ENCODE measurements around the gene ART1. TPM values are rescaled to one million over a fixed set of nuclear protein-coding genes. Genes with fewer than 3 reads are reported as not detected.

ART1 gene
- total RNA-seq, 1 donor from 2014 or later = not detected

DNA sequence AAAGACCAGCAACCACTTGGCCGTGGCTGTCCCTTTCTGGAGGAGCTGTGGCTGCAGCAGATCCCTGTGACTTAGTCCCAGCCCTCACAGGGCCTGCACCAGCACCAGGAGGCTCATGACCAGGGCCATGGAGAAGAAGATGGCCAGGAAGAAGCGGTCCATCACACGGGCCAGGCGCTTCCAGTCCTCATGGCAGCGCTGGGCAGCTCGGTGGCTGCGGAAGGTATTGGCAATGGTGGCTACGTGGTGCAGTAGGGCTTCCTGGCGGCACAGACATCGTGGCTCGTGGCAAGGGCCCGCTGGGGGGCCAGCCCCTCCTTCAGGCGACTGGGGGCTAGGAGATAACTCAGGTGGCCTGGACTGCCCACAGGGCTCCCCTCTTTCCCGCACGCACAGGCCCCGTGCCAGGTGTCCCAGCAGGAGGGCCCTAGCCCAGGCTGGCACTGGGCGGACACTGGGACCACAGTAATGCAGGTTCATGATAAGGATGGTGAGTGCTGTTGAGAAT, 21.1 kb downstream of the ART1 start:
- Mint-ChIP-seq H3K27ac (ENCODE audit: unreplicated experiment) (no peak overlapping the region), H3K36me3 (ENCODE audit: unreplicated experiment) (peaks cover 22% of the 10 kb centered on the region), H3K4me3 (ENCODE audit: unreplicated experiment) (no peak overlapping the region), H3K4me1 (ENCODE audit: unreplicated experiment) (no peaks in the 10 kb centered on the region), H3K27me3 (ENCODE audit: unreplicated experiment) (no peaks in the 10 kb centered on the region), H3K9me3 (ENCODE audit: unreplicated experiment) (no peaks in the 10 kb centered on the region)
- DNase-seq (ENCODE audit: extremely low spot score, unreplicated experiment) = no peak
- TF ChIP-seq CTCF (IDR thresholded peaks at IDR 0.05) = no peak

- TF ChIP-seq CTCF (IDR thresholded peaks at IDR 0.05) = no peak
- H3K36me3 Mint-ChIP-seq (ENCODE audit: unreplicated experiment) = peaks cover 23% of the 10 kb centered on the region
- no peaks in the 10 kb centered on the region for H3K9me3 Mint-ChIP-seq (ENCODE audit: unreplicated experiment)
- H3K27me3 Mint-ChIP-seq (ENCODE audit: unreplicated experiment) = no peaks in the 10 kb centered on the region
- no peak overlapping the region for H3K4me3 Mint-ChIP-seq (ENCODE audit: unreplicated experiment)
- no peak overlapping the region for H3K27ac Mint-ChIP-seq (ENCODE audit: unreplicated experiment)
- DNase-seq (ENCODE audit: extremely low spot score, unreplicated experiment) = no peak
- H3K4me1 Mint-ChIP-seq (ENCODE audit: unreplicated experiment) = no peaks in the 10 kb centered on the region
Measured at GRCh38 chr11:3667149-3668035, 22.5 kb downstream of the ART1 start.

GRCh38 chr11:3669128-3669527, 24.2 kb downstream of the ART1 start:
- Mint-ChIP-seq H3K4me1 (ENCODE audit: unreplicated experiment) (no peaks in the 10 kb centered on the region), H3K36me3 (ENCODE audit: unreplicated experiment) (peaks cover 33% of the 10 kb centered on the region), H3K9me3 (ENCODE audit: unreplicated experiment) (no peaks in the 10 kb centered on the region), H3K27me3 (ENCODE audit: unreplicated experiment) (no peaks in the 10 kb centered on the region), H3K4me3 (ENCODE audit: unreplicated experiment) (no peak overlapping the region), H3K27ac (ENCODE audit: unreplicated experiment) (no peak overlapping the region)
- TF ChIP-seq CTCF (IDR thresholded peaks at IDR 0.05) = no peak
- no peak for DNase-seq (ENCODE audit: extremely low spot score, unreplicated experiment)

DNA sequence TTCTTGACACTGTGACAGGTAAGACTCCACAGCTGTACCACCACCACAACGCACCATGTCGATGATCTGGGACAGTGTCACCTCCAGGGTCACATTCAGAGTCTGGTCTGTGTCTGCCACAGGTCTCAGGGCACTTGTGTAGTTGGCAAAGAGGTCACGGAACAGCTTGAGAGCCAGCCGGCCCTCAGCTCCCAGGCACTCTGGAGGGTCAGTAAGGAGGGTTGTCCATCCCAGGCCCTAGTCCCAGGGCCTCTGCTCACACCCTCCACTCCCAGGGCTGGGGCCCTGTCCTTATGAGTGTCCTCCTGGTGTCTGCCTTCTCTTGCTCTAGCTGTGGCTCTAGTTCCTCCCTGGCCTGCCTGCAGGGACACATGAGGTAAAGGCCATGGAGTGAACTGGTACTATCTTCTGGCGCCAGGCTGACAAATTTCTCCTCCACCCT, 24.8 kb downstream of the ART1 start:
- H3K4me3 Mint-ChIP-seq (ENCODE audit: unreplicated experiment) = no peak overlapping the region
- H3K27ac Mint-ChIP-seq (ENCODE audit: unreplicated experiment) = no peak overlapping the region
- H3K9me3 Mint-ChIP-seq (ENCODE audit: unreplicated experiment) = no peaks in the 10 kb centered on the region
- no peaks in the 10 kb centered on the region for H3K27me3 Mint-ChIP-seq (ENCODE audit: unreplicated experiment)
- no peak for TF ChIP-seq CTCF (IDR thresholded peaks at IDR 0.05)
- DNase-seq (ENCODE audit: extremely low spot score, unreplicated experiment) = no peak
- H3K4me1 Mint-ChIP-seq (ENCODE audit: unreplicated experiment) = no peaks in the 10 kb centered on the region
- H3K36me3 Mint-ChIP-seq (ENCODE audit: unreplicated experiment) = peaks cover 37% of the 10 kb centered on the region
